AG04450 (cell line): ENCODE results near the gene RMC1. TPM values are rescaled to one million over a fixed set of nuclear protein-coding genes. Genes with fewer than 3 reads are reported as not detected.

Experiments used
- CTCF ChIA-PET: fragments of 300-600, 350-600 bp; formaldehyde crosslinking; extraction: SDS; loops from one replicate; lab custom pipeline; 2022; ENCODE audit warnings: antibody characterized with exemption, inconsistent platforms; lab: Charles Lee
- POLR2A ChIA-PET: fragments of 350-600 bp; formaldehyde crosslinking; extraction: SDS; loops from one replicate; lab custom pipeline; 2021; ENCODE audit warnings: antibody characterized with exemption, inconsistent platforms; lab: Yijun Ruan, JAX
- DNase-seq: peaks from one replicate; pipeline ENCODE4 v3.0.0-alpha.2; 2011; ENCODE audit warnings: low read depth, low spot score
- H3K27ac ChIP-seq: one replicate; pipeline ENCODE4 v1.5.1; 2012; ENCODE audit warnings: low read depth, low read length, control low read depth
- H3K27me3 ChIP-seq: one replicate; pipeline ENCODE4 v1.6.0; 2012; ENCODE audit warnings: low read length; ENCODE audit not compliant: control insufficient read depth, insufficient read depth
- H3K4me3 ChIP-seq: 2 replicates; pipeline ENCODE4 v1.5.1; 2011; ENCODE audit warnings: mild to moderate bottlenecking, low read depth, low read length, control low read depth
- H3K9me3 ChIP-seq: 2 replicates; pipeline ENCODE4 v1.5.1; 2012; ENCODE audit warnings: low read length; ENCODE audit not compliant: control insufficient read depth, insufficient read depth
- polyA plus RNA-seq: library from polyadenylated mRNA; depleted of rRNA; stranded (reverse); fragments of >200 nt; gene quantifications from 2 replicates; pipeline ENCODE4 v1.2.3, GENCODE V29; 2011
- TF ChIP-seq, protein P1 (sequence below): IDR thresholded peaks from 2 replicates; pipeline ENCODE4 v1.5.1; 2011; ENCODE audit warnings: low read depth, low read length, control low read depth, inconsistent platforms

Gene RMC1
- polyA plus RNA-seq, 1 experiment, result 16.3 TPM

DNA sequence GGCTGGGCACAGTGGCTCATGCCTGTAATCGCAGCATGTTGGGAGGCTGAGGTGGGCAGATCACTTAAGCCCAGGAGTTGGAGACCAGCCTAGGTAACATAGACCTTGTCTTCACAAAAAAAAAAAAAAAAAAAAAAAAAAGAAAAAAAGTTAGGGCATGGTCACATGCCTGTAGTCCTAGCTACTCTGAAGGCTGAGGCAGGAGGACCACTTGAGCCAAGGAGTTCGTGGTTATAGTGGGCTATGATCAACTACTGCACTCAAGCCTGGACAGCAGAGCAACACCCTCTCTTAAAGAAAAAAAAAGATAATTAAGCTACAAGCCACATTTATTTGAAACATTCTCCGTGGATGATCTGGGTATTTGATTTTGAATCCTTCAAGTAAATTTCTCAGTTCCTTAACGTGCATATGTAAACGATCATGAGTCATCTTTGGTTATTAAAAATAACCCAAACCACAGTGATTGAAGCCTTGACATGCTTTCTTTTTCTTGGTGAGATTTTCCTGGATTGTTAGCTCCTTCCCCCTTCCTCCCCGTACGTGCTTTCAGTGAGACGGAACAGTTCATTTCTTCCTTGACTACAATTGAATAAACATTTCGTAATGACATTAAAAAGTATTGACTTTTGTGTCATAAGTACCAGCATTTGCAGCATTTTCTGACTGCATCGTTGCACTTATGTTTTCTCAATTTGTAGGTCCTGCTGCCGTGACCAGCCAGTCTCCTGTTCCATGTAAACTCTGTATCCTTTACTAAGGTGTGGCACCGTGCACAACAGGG is 20.3 kb downstream of the RMC1 start:
- no peak for DNase-seq

DNA sequence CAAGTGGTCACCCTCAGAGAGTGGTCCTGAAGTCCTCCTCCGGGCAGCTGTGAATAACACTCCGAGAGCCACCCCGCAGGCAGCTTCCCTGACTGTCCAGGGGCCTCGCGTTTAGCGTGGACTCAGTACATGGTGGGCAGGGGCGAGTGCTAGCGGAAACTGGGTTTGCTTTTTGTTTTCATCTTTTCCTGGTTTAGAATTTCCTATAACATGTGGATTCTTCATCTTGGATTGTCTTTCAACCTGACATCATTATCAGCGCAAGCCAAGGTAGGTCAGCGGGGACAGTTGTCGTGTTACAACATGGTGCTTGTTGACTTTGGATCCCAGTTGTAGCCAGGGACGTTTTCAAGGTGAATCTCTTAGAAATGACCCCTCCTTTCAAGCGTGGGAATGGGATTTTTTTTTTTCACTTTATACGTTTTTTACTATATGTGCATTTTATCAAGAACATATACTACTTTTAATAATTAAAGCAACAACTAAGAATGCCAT is 20.9 kb downstream of the RMC1 start:
- no peak for DNase-seq
- TF ChIP-seq, protein P1, sequence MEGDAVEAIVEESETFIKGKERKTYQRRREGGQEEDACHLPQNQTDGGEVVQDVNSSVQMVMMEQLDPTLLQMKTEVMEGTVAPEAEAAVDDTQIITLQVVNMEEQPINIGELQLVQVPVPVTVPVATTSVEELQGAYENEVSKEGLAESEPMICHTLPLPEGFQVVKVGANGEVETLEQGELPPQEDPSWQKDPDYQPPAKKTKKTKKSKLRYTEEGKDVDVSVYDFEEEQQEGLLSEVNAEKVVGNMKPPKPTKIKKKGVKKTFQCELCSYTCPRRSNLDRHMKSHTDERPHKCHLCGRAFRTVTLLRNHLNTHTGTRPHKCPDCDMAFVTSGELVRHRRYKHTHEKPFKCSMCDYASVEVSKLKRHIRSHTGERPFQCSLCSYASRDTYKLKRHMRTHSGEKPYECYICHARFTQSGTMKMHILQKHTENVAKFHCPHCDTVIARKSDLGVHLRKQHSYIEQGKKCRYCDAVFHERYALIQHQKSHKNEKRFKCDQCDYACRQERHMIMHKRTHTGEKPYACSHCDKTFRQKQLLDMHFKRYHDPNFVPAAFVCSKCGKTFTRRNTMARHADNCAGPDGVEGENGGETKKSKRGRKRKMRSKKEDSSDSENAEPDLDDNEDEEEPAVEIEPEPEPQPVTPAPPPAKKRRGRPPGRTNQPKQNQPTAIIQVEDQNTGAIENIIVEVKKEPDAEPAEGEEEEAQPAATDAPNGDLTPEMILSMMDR, result no peak
- Histone ChIP-seq H3K9me3 (no peaks in the 10 kb centered on the region), H3K4me3 (no peak overlapping the region), H3K27ac (no peak overlapping the region), H3K27me3 (no peaks in the 10 kb centered on the region)
- ChIA-PET POLR2A (no interaction called here), CTCF (interaction anchor here (0.7 to 4.4 kb wide), 3 partner anchors 9 to 179 kb away, joined by 3 to 28 read pairs (median 4); no protein-coding TSS in a partner anchor)

More for the DNA sequence above, 20.3 kb downstream of the RMC1 start:
- no peak overlapping the region for H3K27ac ChIP-seq
- TF ChIP-seq, protein P1, result no peak
- H3K27me3 ChIP-seq, result no peaks in the 10 kb centered on the region
- ChIA-PET POLR2A (no interaction called here), CTCF (interaction anchor here (0.6 to 1.1 kb wide), 3 partner anchors 9 to 180 kb away, joined by 3 to 4 read pairs (median 3); no protein-coding TSS in a partner anchor)
- no peaks in the 10 kb centered on the region for H3K9me3 ChIP-seq
- no peak overlapping the region for H3K4me3 ChIP-seq

DNA sequence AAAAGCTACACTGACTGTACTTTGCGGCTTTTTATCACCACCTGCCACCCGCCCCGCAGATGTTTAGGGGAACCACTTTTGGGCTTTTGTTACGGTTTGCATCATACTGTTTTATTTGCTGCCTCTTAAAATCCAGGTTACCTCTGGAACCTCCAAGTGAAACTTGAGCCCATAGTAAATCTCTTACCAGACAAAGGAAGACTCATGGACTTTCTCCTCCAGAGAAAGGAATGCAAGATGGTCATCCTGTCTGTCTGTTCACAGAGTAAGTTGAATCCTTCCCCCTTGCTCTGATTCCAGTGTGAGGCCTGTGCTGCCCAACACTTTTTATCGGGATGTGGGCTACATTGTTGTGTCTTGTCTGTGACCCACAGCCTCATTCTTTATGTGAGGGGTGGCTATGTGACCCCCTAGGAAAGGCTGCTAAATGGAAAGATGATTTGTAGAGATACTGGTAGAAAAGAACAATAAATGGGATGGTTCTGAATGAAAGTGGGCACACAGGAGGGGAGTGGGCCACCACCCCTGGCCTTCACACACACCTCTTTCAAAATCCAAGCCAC is 23.3 kb downstream of the RMC1 start:
- Histone ChIP-seq H3K4me3 (no peak overlapping the region), H3K9me3 (no peaks in the 10 kb centered on the region), H3K27ac (no peak overlapping the region), H3K27me3 (no peaks in the 10 kb centered on the region)
- CTCF ChIA-PET, result interaction anchor here (4.4 kb wide), 1 partner anchor 11 kb away, joined by 28 read pairs; no protein-coding TSS in a partner anchor
- POLR2A ChIA-PET, result no interaction called here
- TF ChIP-seq, protein P1, result no peak
- DNase-seq, result no peak

DNA sequence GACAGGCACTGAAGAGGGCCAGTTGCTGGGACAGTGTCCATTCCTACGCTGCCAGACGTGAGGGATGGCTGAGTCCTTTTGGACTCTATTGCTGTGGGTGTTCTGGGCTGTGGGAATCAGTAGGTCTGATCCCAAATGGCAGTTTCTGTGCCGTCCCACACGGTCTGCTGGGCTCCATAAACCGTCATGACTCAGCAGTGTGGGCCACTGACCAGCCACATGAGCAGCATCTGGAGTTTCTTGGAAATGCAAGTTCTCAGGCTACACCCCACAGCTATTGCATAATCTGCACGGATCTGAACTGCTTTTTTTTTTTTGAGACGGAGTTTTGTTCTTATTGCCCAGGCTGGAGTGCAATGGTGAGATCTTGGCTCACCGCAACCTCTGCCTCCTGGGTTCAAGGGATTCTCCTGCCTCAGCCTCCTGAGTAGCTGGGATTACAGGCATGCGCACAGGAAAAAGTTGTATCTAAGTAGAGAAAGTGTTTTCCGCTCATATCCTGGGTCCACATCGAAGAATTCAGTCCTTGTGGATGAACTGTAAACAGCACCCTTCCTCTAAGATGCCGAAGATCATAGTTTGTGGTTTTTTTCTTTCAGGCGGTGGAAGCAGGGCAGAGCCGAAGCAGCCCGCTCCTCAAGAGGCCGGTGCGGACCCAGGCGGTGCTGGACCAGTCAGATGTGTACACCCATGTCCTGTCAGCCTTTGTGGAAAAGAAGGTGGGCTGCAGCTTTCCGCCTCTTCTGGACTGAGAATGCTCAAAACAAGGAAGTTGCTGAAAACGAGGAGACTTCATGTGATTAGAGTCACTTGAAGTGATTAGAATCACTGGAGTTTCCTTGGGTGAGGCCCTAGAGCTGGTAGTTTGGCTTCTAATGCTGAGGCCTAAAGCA is 25.5 kb downstream of the RMC1 start:
- TF ChIP-seq, protein P1, result no peak
- H3K9me3 ChIP-seq, result no peaks in the 10 kb centered on the region
- no peak overlapping the region for H3K4me3 ChIP-seq
- no peaks in the 10 kb centered on the region for H3K27me3 ChIP-seq
- DNase-seq, result no peak
- H3K27ac ChIP-seq, result no peak overlapping the region
- CTCF ChIA-PET, result interaction anchor here (4.4 kb wide), 1 partner anchor 13 kb away, joined by 28 read pairs; no protein-coding TSS in a partner anchor
- POLR2A ChIA-PET, result interaction anchor here (0.7 kb wide), 1 partner anchor 87 kb away, joined by 3 read pairs; no protein-coding TSS in a partner anchor
